IMR-90 (cell line): ENCODE results near the gene ADAMTS17. TPM values are rescaled to one million over a fixed set of nuclear protein-coding genes. Genes with fewer than 3 reads are reported as not detected.
"Not testable (repeated sequence)": the region's sequence is repeated elsewhere in the genome, so short reads cannot be mapped to it uniquely, and the experiment has no call there.

ENCODE experiments used
- ATAC-seq: fragments of 200-7000 bp; cut with Tn5 transposase; 2 replicates; pipeline ENCODE4 v1.9.1; 2020; ENCODE audit warnings: low read depth, mild to moderate bottlenecking, moderate library complexity
- BruUV-seq: library from RNA; stranded (reverse); fragments of 400-500 nt; replicated peaks from 2 replicates; lab custom pipeline; 2021; lab: Mats Ljungman, UMichigan
- CTCF ChIA-PET: fragments of 300-600 bp; formaldehyde crosslinking; extraction: SDS; loops from one replicate; lab custom pipeline; 2021; ENCODE audit warnings: antibody characterized with exemption; lab: Yijun Ruan, JAX
- POLR2A ChIA-PET: fragments of 300-600 bp; sonication (Branson Sonifier 250); formaldehyde crosslinking; loops from one replicate; lab custom pipeline; 2022; ENCODE audit warnings: antibody characterized with exemption; ENCODE audit not compliant: unreplicated experiment; lab: Charles Lee
- DNase-seq: peaks from one replicate; pipeline ENCODE4 v3.0.0; 2013
- H2AFZ ChIP-seq: replicated peaks from 2 replicates; pipeline ENCODE3; 2013; ENCODE audit warnings: low read length, mild to moderate bottlenecking; ENCODE audit not compliant: poor library complexity
- H2AK5ac ChIP-seq: 2 replicates; pipeline ENCODE4 v1.6.1; 2013; ENCODE audit warnings: low read depth, low read length, inconsistent platforms
- H2AK9ac ChIP-seq: replicated peaks from 2 replicates; pipeline ENCODE3; 2013; ENCODE audit warnings: mild to moderate bottlenecking, low read depth, low read length, moderate library complexity; ENCODE audit not compliant: poor library complexity
- H2BK120ac ChIP-seq: 2 replicates; pipeline ENCODE4 v1.6.1; 2013; ENCODE audit warnings: low read depth, low read length, inconsistent platforms
- H2BK15ac ChIP-seq: 3 replicates; pipeline ENCODE4 v1.6.1; 2013; ENCODE audit warnings: low read depth, low read length, inconsistent platforms
- H2BK20ac ChIP-seq: 2 replicates; pipeline ENCODE4 v1.6.1; 2013; ENCODE audit warnings: low read depth, mild to moderate bottlenecking, inconsistent platforms, low read length, moderate library complexity
- H2BK5ac ChIP-seq: 2 replicates; pipeline ENCODE4 v1.6.1; 2013; ENCODE audit warnings: mild to moderate bottlenecking, low read depth, low read length, inconsistent platforms; ENCODE audit not compliant: poor library complexity, severe bottlenecking
- H3K14ac ChIP-seq: replicated peaks from 2 replicates; pipeline ENCODE4 v1.6.1; 2013; ENCODE audit warnings: low read depth, low read length, inconsistent platforms
- H3K18ac ChIP-seq: 2 replicates; pipeline ENCODE4 v1.6.1; 2013; ENCODE audit warnings: low read depth, low read length, control low read depth
- H3K23ac ChIP-seq: 2 replicates; pipeline ENCODE4 v1.6.1; 2013; ENCODE audit warnings: low read depth, low read length, inconsistent platforms
- H3K27ac ChIP-seq: 2 replicates; pipeline ENCODE4 v1.5.1; 2013; ENCODE audit warnings: mild to moderate bottlenecking, control low read depth, low read length; ENCODE audit not compliant: insufficient read depth
- H3K27me3 ChIP-seq: 2 replicates; pipeline ENCODE4 v1.6.1; 2013; ENCODE audit warnings: low read length; ENCODE audit not compliant: control insufficient read depth, insufficient read depth
- H3K36me3 ChIP-seq: 2 replicates; pipeline ENCODE4 v1.6.1; 2013; ENCODE audit warnings: low read length, mixed read lengths; ENCODE audit not compliant: control insufficient read depth, insufficient read depth
- H3K4ac ChIP-seq: 2 replicates; pipeline ENCODE4 v1.6.1; 2013; ENCODE audit warnings: low read depth, low read length, inconsistent platforms
- H3K4me1 ChIP-seq: 2 replicates; pipeline ENCODE4 v1.6.1; 2013; ENCODE audit warnings: low read length, mixed read lengths; ENCODE audit not compliant: control insufficient read depth, insufficient read depth
- H3K4me2 ChIP-seq: 2 replicates; pipeline ENCODE4 v1.6.1; 2013; ENCODE audit warnings: low read depth, mild to moderate bottlenecking, control low read depth, low read length, moderate library complexity
- H3K4me3 ChIP-seq: 2 replicates; pipeline ENCODE4 v1.5.1; 2013; ENCODE audit warnings: low read depth, mild to moderate bottlenecking, control low read depth, low read length, moderate library complexity; ENCODE audit not compliant: insufficient read depth
- H3K56ac ChIP-seq: 2 replicates; pipeline ENCODE4 v1.6.1; 2013; ENCODE audit warnings: low read length, inconsistent platforms; ENCODE audit not compliant: insufficient read depth; ENCODE audit errors: extremely low read depth
- H3K79me1 ChIP-seq, 2 experiments: 2 replicates each; pipeline ENCODE4 v1.6.1; 2013; ENCODE audit warnings: low read length in 2 of 2, inconsistent platforms in 1 of 2, low read depth in 1 of 2
- H3K9ac ChIP-seq: 2 replicates; pipeline ENCODE4 v1.6.1; 2013; ENCODE audit warnings: low read depth, low read length, control low read depth
- H3K9me1 ChIP-seq: 2 replicates; pipeline ENCODE4 v1.6.1; 2013; ENCODE audit warnings: low read length, inconsistent platforms; ENCODE audit not compliant: insufficient read depth
- H3K9me3 ChIP-seq: 2 replicates; pipeline ENCODE4 v1.6.1; 2013; ENCODE audit warnings: low read length; ENCODE audit not compliant: control insufficient read depth, insufficient read depth
- H4K20me1 ChIP-seq: 2 replicates; pipeline ENCODE4 v1.6.1; 2013; ENCODE audit warnings: low read length, inconsistent platforms; ENCODE audit not compliant: insufficient read depth
- H4K5ac ChIP-seq: 2 replicates; pipeline ENCODE4 v1.6.1; 2013; ENCODE audit warnings: mild to moderate bottlenecking, low read depth, low read length, control low read depth
- H4K8ac ChIP-seq, 2 experiments: 2 replicates each; pipeline ENCODE4 v1.6.1; 2013; ENCODE audit warnings: low read depth in 2 of 2, low read length in 2 of 2, control low read depth in 1 of 2, inconsistent platforms in 1 of 2
- H4K91ac ChIP-seq: 2 replicates; pipeline ENCODE4 v1.6.1; 2013; ENCODE audit warnings: low read depth, low read length, inconsistent platforms; ENCODE audit not compliant: insufficient read depth
- WGBS, 2 experiments: methylation state at CpG; one replicate each; pipeline versions ENCODE4 v1.1.5 to v1.1.7; 2013; ENCODE audit warnings: missing lambda C conversion rate in 2 of 2; ENCODE audit not compliant: insufficient read length in 1 of 2; ENCODE audit errors: extremely low coverage in 2 of 2; 5-methylcytosine and 5-hydroxymethylcytosine counted together
- dilution Hi-C: fragments of 300-500 bp; cut with HindIII; formaldehyde crosslinking; loops from one replicate; pipeline ENCODE4 v1.14.3; 2018; ENCODE audit warnings: low sequenced_read_pairs; ENCODE audit not compliant: unreplicated experiment
- in situ Hi-C: fragments of 300-500 bp; cut with MboI; formaldehyde crosslinking; loops from 3 replicates; pipeline ENCODE4 v1.14.3; 2019; ENCODE audit warnings: low sequenced_read_pairs, inconsistent platforms, mixed read lengths
- intact Hi-C: fragments of 100-400 bp; cut with micrococcal nuclease; formaldehyde crosslinking; loops from 2 replicates; pipeline ENCODE4 v1.10.0; 2022
- polyA plus RNA-seq, 3 experiments: library from polyadenylated mRNA; depleted of rRNA; stranded (reverse); fragments of >200 nt; gene quantifications; 2 replicates each; pipeline ENCODE4 v1.2.3, GENCODE V29; 2012; ENCODE audit warnings: low replicate concordance in 1 of 3
- total RNA-seq: library from RNA; depleted of rRNA; stranded (reverse); fragments of >200 nt; gene quantifications from 2 replicates; pipeline ENCODE4 v1.2.3, GENCODE V29; 2012

The ADAMTS17 gene
- total and polyA plus RNA-seq, 2 of the 4 experiments (the other 2 are of a cell fraction): 0.03 TPM; not detected in 1

- H4K91ac ChIP-seq, ATAC-seq, H2BK120ac ChIP-seq, POLR2A ChIA-PET, H3K36me3 ChIP-seq, in situ Hi-C loops, H3K9me3 ChIP-seq, H3K18ac ChIP-seq, H3K23ac ChIP-seq, H3K4me3 ChIP-seq, H2BK20ac ChIP-seq, H3K79me1 ChIP-seq, H3K56ac ChIP-seq, dilution Hi-C loops, H4K5ac ChIP-seq, H2BK5ac ChIP-seq, H2AK9ac ChIP-seq, H2AFZ ChIP-seq, H3K14ac ChIP-seq, H3K27me3 ChIP-seq, CTCF ChIA-PET, H3K4ac ChIP-seq, BruUV-seq, H3K9me1 ChIP-seq, DNase-seq, H3K9ac ChIP-seq, H4K8ac ChIP-seq, H2AK5ac ChIP-seq, H3K27ac ChIP-seq, H4K20me1 ChIP-seq, H3K4me1 ChIP-seq, H2BK15ac ChIP-seq, H3K4me2 ChIP-seq: not testable (repeated sequence)
- no CpG with 5 or more reads among the region's 48 CpGs for WGBS, 2 experiments
- intact Hi-C loops: loop anchor here (10.0 kb wide), 1 partner anchor 428 kb away; no protein-coding TSS in a partner anchor
These were observed 415.2 kb downstream of the ADAMTS17 start for GRCh38 chr15:99926532-99926931.
